H1 (cell line): ENCODE measurements around the gene DNAJB14. TPM values are rescaled to one million over a fixed set of nuclear protein-coding genes. Genes with fewer than 3 reads are reported as not detected.

Experiments
- CHD2 ChIP-seq: IDR thresholded peaks from 2 replicates; pipeline ENCODE4 v1.6.1; 2012; ENCODE audit warnings: low read length, improper control_type of control experiment
- EZH2 ChIP-seq: fragments of 200-600 bp; sonication (generic); IDR thresholded peaks from 2 replicates; pipeline ENCODE4 v1.7.1; 2012; ENCODE audit warnings: low read depth, mild to moderate bottlenecking, moderate library complexity, low read length, inconsistent platforms; ENCODE audit not compliant: severe bottlenecking
- RAD21 ChIP-seq, 2 experiments: IDR thresholded peaks in 1 of 2; conservative IDR thresholded peaks in 1 of 2; 2 replicates each; pipeline ENCODE4 v1.6.1; 2011; ENCODE audit warnings: low read depth in 2 of 2, low read length in 2 of 2, improper control_type of control experiment in 1 of 2, inconsistent platforms in 1 of 2, mild to moderate bottlenecking in 1 of 2, moderate library complexity in 1 of 2
- SP1 ChIP-seq: IDR thresholded peaks from 2 replicates; pipeline ENCODE4 v1.6.1; 2011; ENCODE audit warnings: low read depth, low read length
- polyA plus RNA-seq, 7 experiments: library from polyadenylated mRNA; depleted of rRNA in 3 of 7; stranded (reverse) in 5 of 7; unstranded in 2 of 7; fragments of >200 nt in 5 of 7; fragments of 200-250 nt in 2 of 7; gene quantifications; 1 replicate in 5 of 7; 2 replicates in 1 of 7; 4 replicates in 1 of 7; pipeline versions ENCODE4 v1.2.1 to v1.2.3, GENCODE V29; 2011 to 2013; ENCODE audit warnings: missing spikeins in 2 of 7, mixed read lengths in 2 of 7
- total RNA-seq: library from RNA; stranded (reverse); fragmentation: NEBNext Ultra II Directional; extraction: Animal tissue kit (Norgen Biotek cat#: 25700); gene quantifications from 2 replicates; pipeline ENCODE4 v1.2.1, GENCODE V29; 2021
- TF ChIP-seq, protein P1 (sequence below): fragments of 300-600 bp; sonication (generic); IDR thresholded peaks from 2 replicates; pipeline ENCODE4 v1.7.1; 2012; ENCODE audit warnings: low read length, moderate library complexity, mild to moderate bottlenecking, inconsistent platforms; ENCODE audit not compliant: insufficient replicate concordance

The DNAJB14 gene
- total and polyA plus RNA-seq, 2 of the 8 experiments (the other 6 are each of a cell fraction or from before 2014, with no cell fraction given): 3.4 to 35.4 TPM

DNA sequence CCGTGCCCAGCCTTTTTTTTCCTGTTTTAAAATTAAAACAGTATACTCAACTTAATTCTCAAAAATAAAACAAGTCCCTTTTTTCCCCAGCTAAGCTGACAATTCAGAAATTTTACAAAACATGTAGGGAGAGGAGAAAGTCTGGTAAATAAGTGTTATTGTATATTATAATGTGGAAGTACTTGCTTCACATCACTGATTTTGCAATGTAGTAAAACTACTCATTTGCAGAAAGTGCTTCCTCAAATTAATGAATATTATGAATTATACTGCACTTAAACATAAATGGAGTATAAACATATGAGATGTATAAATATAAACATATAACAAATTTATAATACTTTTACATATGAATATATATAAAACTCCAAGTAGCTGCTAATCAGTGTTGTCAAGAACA lies 15.3 kb upstream of the DNAJB14 start (continued):
- TF ChIP-seq, protein P1, sequence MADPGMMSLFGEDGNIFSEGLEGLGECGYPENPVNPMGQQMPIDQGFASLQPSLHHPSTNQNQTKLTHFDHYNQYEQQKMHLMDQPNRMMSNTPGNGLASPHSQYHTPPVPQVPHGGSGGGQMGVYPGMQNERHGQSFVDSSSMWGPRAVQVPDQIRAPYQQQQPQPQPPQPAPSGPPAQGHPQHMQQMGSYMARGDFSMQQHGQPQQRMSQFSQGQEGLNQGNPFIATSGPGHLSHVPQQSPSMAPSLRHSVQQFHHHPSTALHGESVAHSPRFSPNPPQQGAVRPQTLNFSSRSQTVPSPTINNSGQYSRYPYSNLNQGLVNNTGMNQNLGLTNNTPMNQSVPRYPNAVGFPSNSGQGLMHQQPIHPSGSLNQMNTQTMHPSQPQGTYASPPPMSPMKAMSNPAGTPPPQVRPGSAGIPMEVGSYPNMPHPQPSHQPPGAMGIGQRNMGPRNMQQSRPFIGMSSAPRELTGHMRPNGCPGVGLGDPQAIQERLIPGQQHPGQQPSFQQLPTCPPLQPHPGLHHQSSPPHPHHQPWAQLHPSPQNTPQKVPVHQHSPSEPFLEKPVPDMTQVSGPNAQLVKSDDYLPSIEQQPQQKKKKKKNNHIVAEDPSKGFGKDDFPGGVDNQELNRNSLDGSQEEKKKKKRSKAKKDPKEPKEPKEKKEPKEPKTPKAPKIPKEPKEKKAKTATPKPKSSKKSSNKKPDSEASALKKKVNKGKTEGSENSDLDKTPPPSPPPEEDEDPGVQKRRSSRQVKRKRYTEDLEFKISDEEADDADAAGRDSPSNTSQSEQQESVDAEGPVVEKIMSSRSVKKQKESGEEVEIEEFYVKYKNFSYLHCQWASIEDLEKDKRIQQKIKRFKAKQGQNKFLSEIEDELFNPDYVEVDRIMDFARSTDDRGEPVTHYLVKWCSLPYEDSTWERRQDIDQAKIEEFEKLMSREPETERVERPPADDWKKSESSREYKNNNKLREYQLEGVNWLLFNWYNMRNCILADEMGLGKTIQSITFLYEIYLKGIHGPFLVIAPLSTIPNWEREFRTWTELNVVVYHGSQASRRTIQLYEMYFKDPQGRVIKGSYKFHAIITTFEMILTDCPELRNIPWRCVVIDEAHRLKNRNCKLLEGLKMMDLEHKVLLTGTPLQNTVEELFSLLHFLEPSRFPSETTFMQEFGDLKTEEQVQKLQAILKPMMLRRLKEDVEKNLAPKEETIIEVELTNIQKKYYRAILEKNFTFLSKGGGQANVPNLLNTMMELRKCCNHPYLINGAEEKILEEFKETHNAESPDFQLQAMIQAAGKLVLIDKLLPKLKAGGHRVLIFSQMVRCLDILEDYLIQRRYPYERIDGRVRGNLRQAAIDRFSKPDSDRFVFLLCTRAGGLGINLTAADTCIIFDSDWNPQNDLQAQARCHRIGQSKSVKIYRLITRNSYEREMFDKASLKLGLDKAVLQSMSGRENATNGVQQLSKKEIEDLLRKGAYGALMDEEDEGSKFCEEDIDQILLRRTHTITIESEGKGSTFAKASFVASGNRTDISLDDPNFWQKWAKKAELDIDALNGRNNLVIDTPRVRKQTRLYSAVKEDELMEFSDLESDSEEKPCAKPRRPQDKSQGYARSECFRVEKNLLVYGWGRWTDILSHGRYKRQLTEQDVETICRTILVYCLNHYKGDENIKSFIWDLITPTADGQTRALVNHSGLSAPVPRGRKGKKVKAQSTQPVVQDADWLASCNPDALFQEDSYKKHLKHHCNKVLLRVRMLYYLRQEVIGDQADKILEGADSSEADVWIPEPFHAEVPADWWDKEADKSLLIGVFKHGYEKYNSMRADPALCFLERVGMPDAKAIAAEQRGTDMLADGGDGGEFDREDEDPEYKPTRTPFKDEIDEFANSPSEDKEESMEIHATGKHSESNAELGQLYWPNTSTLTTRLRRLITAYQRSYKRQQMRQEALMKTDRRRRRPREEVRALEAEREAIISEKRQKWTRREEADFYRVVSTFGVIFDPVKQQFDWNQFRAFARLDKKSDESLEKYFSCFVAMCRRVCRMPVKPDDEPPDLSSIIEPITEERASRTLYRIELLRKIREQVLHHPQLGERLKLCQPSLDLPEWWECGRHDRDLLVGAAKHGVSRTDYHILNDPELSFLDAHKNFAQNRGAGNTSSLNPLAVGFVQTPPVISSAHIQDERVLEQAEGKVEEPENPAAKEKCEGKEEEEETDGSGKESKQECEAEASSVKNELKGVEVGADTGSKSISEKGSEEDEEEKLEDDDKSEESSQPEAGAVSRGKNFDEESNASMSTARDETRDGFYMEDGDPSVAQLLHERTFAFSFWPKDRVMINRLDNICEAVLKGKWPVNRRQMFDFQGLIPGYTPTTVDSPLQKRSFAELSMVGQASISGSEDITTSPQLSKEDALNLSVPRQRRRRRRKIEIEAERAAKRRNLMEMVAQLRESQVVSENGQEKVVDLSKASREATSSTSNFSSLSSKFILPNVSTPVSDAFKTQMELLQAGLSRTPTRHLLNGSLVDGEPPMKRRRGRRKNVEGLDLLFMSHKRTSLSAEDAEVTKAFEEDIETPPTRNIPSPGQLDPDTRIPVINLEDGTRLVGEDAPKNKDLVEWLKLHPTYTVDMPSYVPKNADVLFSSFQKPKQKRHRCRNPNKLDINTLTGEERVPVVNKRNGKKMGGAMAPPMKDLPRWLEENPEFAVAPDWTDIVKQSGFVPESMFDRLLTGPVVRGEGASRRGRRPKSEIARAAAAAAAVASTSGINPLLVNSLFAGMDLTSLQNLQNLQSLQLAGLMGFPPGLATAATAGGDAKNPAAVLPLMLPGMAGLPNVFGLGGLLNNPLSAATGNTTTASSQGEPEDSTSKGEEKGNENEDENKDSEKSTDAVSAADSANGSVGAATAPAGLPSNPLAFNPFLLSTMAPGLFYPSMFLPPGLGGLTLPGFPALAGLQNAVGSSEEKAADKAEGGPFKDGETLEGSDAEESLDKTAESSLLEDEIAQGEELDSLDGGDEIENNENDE: no peak
- no peak for TF ChIP-seq EZH2
- no peak for TF ChIP-seq SP1
- no peak for TF ChIP-seq RAD21 (IDR thresholded peaks at IDR 0.05 in 1 of 2, conservative IDR thresholded peaks at IDR 0.05 in 1 of 2; ENCODE audit: low read depth in 2 of 2, low read length in 2 of 2)
- TF ChIP-seq CHD2: no peak
